ENCODE measurements around the gene COL27A1.

- TF ChIP-seq CTCF (IDR thresholded peaks at IDR 0.05) (no peak), POLR2AphosphoS5 (IDR thresholded peaks at IDR 0.05) (no peak)
Observed at GRCh38 chr9:114184071-114184470, 28.7 kb downstream of the COL27A1 start.

Data from prostate gland (tissue), 2 donors.